Prostate gland (tissue), 2 donors: Measurements from ENCODE around the gene CELF2.

Source experiments
- CTCF ChIP-seq, 4 experiments: fragments of 200-600 bp in 2 of 4; fragments of 450-650 bp in 2 of 4; sonication (generic) in 2 of 4; IDR thresholded peaks; 1 replicate in 3 of 4; 2 replicates in 1 of 4; pipeline ENCODE4 v1.5.1; 2016 to 2019; ENCODE audit warnings: antibody characterized with exemption in 4 of 4, mild to moderate bottlenecking in 2 of 4, moderate library complexity in 2 of 4
- POLR2A ChIP-seq: fragments of 450-650 bp; IDR thresholded peaks from one replicate; pipeline ENCODE4 v1.6.1; 2016; ENCODE audit warnings: antibody characterized with exemption, mild to moderate bottlenecking

GRCh38 chr10:11335167-11335652 is 317.5 kb downstream of the CELF2 start:
- TF ChIP-seq POLR2A (no peak), CTCF (IDR thresholded peaks at IDR 0.05) (no peak)
